H9 (cell line): ENCODE results near the gene ZNF407. TPM values are rescaled to one million over a fixed set of nuclear protein-coding genes. Genes with fewer than 3 reads are reported as not detected.

Source experiments
- DNase-seq: peaks from one replicate; pipeline ENCODE4 v3.0.0-alpha.2; 2017
- H2AFZ ChIP-seq: one replicate; pipeline ENCODE4 v1.6.1; 2013; ENCODE audit warnings: mild to moderate bottlenecking, low read length, control low read depth, moderate library complexity
- H2AK5ac ChIP-seq: 2 replicates; pipeline ENCODE4 v1.6.1; 2013; ENCODE audit warnings: low read length, control low read depth, mixed read lengths; ENCODE audit not compliant: insufficient read length
- H2BK120ac ChIP-seq: one replicate; pipeline ENCODE4 v1.6.1; 2013; ENCODE audit warnings: low read depth, mild to moderate bottlenecking, low read length, control low read depth, inconsistent platforms; ENCODE audit not compliant: poor library complexity, severe bottlenecking
- H2BK12ac ChIP-seq: 2 replicates; pipeline ENCODE4 v1.6.1; 2013; ENCODE audit warnings: low read length, control low read depth, mixed read lengths, low read depth; ENCODE audit not compliant: insufficient read length
- H2BK15ac ChIP-seq: 2 replicates; pipeline ENCODE4 v1.6.1; 2013; ENCODE audit warnings: low read depth, low read length, control low read depth
- H2BK20ac ChIP-seq: one replicate; pipeline ENCODE4 v1.6.1; 2013; ENCODE audit warnings: low read depth, mild to moderate bottlenecking, low read length, control low read depth, inconsistent platforms; ENCODE audit not compliant: poor library complexity, severe bottlenecking
- H2BK5ac ChIP-seq: 2 replicates; pipeline ENCODE4 v1.6.1; 2013; ENCODE audit warnings: low read length, control low read depth, mixed read lengths; ENCODE audit not compliant: insufficient read length
- H3K14ac ChIP-seq: 2 replicates; pipeline ENCODE4 v1.6.1; 2013; ENCODE audit warnings: low read length, control low read depth; ENCODE audit not compliant: insufficient read depth
- H3K18ac ChIP-seq: 2 replicates; pipeline ENCODE4 v1.6.1; 2013; ENCODE audit warnings: low read depth, mild to moderate bottlenecking, mixed read lengths, low read length, control low read depth; ENCODE audit not compliant: insufficient read length
- H3K23ac ChIP-seq: 2 replicates; pipeline ENCODE4 v1.6.1; 2013; ENCODE audit warnings: low read length, control low read depth, mixed read lengths, low read depth; ENCODE audit not compliant: insufficient read length
- H3K23me2 ChIP-seq: 2 replicates; pipeline ENCODE4 v1.6.1; 2013; ENCODE audit warnings: low read depth, mild to moderate bottlenecking, mixed read lengths, low read length, control low read depth; ENCODE audit not compliant: insufficient read length, poor library complexity, severe bottlenecking
- H3K27ac ChIP-seq: 2 replicates; pipeline ENCODE4 v1.5.1; 2013; ENCODE audit warnings: low read length, control low read depth, mixed read lengths, low read depth; ENCODE audit not compliant: insufficient read length
- H3K27me3 ChIP-seq: 2 replicates; pipeline ENCODE4 v1.6.1; 2013; ENCODE audit warnings: low read length, control low read depth, inconsistent platforms; ENCODE audit not compliant: insufficient read depth
- H3K4ac ChIP-seq: 2 replicates; pipeline ENCODE4 v1.6.1; 2013; ENCODE audit warnings: low read depth, mild to moderate bottlenecking, control low read depth, inconsistent platforms, low read length, moderate library complexity
- H3K4me1 ChIP-seq: 2 replicates; pipeline ENCODE4 v1.6.1; 2013; ENCODE audit warnings: low read length, control low read depth, inconsistent platforms; ENCODE audit not compliant: insufficient read depth
- H3K4me2 ChIP-seq: 2 replicates; pipeline ENCODE4 v1.6.1; 2013; ENCODE audit warnings: low read length, control low read depth, mixed read lengths; ENCODE audit not compliant: insufficient read length, insufficient read depth
- H3K56ac ChIP-seq: 2 replicates; pipeline ENCODE4 v1.6.1; 2013; ENCODE audit warnings: low read depth, mild to moderate bottlenecking, mixed read lengths, low read length, control low read depth; ENCODE audit not compliant: insufficient read length
- H3K79me1 ChIP-seq: 2 replicates; pipeline ENCODE4 v1.6.1; 2013; ENCODE audit warnings: low read depth, mild to moderate bottlenecking, moderate library complexity, low read length, control low read depth, inconsistent platforms; ENCODE audit not compliant: insufficient read depth, poor library complexity, severe bottlenecking
- H3K79me2 ChIP-seq: 2 replicates; pipeline ENCODE4 v1.6.1; 2013; ENCODE audit warnings: low read length, control low read depth, inconsistent platforms; ENCODE audit not compliant: insufficient read depth
- H3K9ac ChIP-seq: 2 replicates; pipeline ENCODE4 v1.6.1; 2013; ENCODE audit warnings: low read length, control low read depth, mixed read lengths; ENCODE audit not compliant: insufficient read length; ENCODE audit errors: extremely low read depth
- H3K9me3 ChIP-seq: one replicate; pipeline ENCODE4 v1.6.1; 2013; ENCODE audit warnings: low read depth, low read length, inconsistent platforms; ENCODE audit not compliant: control insufficient read depth
- H3T11ph ChIP-seq: one replicate; pipeline ENCODE4 v1.6.1; 2013; ENCODE audit warnings: mild to moderate bottlenecking, low read length, control low read depth, inconsistent platforms
- H4K20me1 ChIP-seq: one replicate; pipeline ENCODE4 v1.6.1; 2013; ENCODE audit not compliant: control insufficient read depth, insufficient read length, insufficient read depth
- H4K5ac ChIP-seq: 2 replicates; pipeline ENCODE4 v1.6.1; 2013; ENCODE audit warnings: low read depth, mild to moderate bottlenecking, mixed read lengths, low read length, control low read depth; ENCODE audit not compliant: insufficient read length
- H4K8ac ChIP-seq: replicated peaks from 2 replicates; pipeline ENCODE4 v1.6.1; 2013; ENCODE audit warnings: low read length, control low read depth, mixed read lengths, low read depth; ENCODE audit not compliant: insufficient read length
- H4K91ac ChIP-seq: 2 replicates; pipeline ENCODE4 v1.6.1; 2013; ENCODE audit warnings: low read depth, mild to moderate bottlenecking, moderate library complexity, mixed read lengths, low read length, control low read depth; ENCODE audit not compliant: insufficient read length
- H3K27ac Mint-ChIP-seq, 3 experiments: 2 replicates in 2 of 3; 3 replicates in 1 of 3; pipeline ENCODE4 v1.8.0; 2020 to 2021; ENCODE audit warnings: mixed read lengths in 3 of 3, mild to moderate bottlenecking in 1 of 3, moderate library complexity in 1 of 3
- H3K27me3 Mint-ChIP-seq: 2 replicates; pipeline ENCODE4 v1.8.0; 2021; ENCODE audit warnings: low read depth, mild to moderate bottlenecking, moderate library complexity, mixed read lengths
- H3K36me3 Mint-ChIP-seq, 3 experiments: 2 replicates in 2 of 3; 3 replicates in 1 of 3; pipeline ENCODE4 v1.8.0; 2020 to 2021; ENCODE audit warnings: low read depth in 3 of 3, mixed read lengths in 3 of 3; ENCODE audit not compliant: insufficient read depth in 1 of 3
- H3K4me1 Mint-ChIP-seq, 2 experiments: 2 replicates each; pipeline ENCODE4 v1.8.0; 2020; ENCODE audit warnings: mixed read lengths in 2 of 2
- H3K4me3 Mint-ChIP-seq, 2 experiments: 2 replicates in 1 of 2; 3 replicates in 1 of 2; pipeline ENCODE4 v1.8.0; 2020 to 2021; ENCODE audit warnings: mild to moderate bottlenecking in 2 of 2, mixed read lengths in 2 of 2, moderate library complexity in 1 of 2
- H3K9me3 Mint-ChIP-seq, 2 experiments: 2 replicates in 1 of 2; 3 replicates in 1 of 2; pipeline ENCODE4 v1.8.0; 2020; ENCODE audit warnings: mild to moderate bottlenecking in 2 of 2, mixed read lengths in 2 of 2, moderate library complexity in 1 of 2
- WGBS: extraction: QIAGEN DNeasy Blood & Tissue Kit; methylation state at CpG from one replicate; pipeline ENCODE4 v1.1.7; 2013; ENCODE audit warnings: missing lambda C conversion rate, low lambda C conversion rate, mixed read lengths; ENCODE audit not compliant: insufficient read length; ENCODE audit errors: extremely low coverage; 5-methylcytosine and 5-hydroxymethylcytosine counted together
- total RNA-seq: library from RNA; stranded (reverse); gene quantifications from 2 replicates; pipeline ENCODE4 v1.2.1, GENCODE V29; 2021
- TF ChIP-seq, protein P1 (sequence below): fragments of 200-600 bp; sonication (generic); conservative IDR thresholded peaks from 3 replicates; pipeline ENCODE4 v1.8.0; 2021; ENCODE audit warnings: antibody characterized with exemption, mild to moderate bottlenecking

The ZNF407 gene
- total RNA-seq, 1 experiment from 2014 or later = 8.7 TPM

- Histone ChIP-seq H4K20me1 (no peaks in the 10 kb centered on the region), H2BK5ac (no peak overlapping the region), H3K9ac (no peak overlapping the region), H3K4me1 (peaks cover 2% of the 10 kb centered on the region; the same call in 1 of the 2 replicates), H3K56ac (no peak overlapping the region), H4K91ac (no peak overlapping the region), H3K9me3 (no peaks in the 10 kb centered on the region), H2BK20ac (no peak overlapping the region), H3T11ph (no peak overlapping the region), H3K79me2 (no peaks in the 10 kb centered on the region), H3K79me1 (no peaks in the 10 kb centered on the region), H3K23ac (no peak overlapping the region), H2AK5ac (no peak overlapping the region), H3K27me3 (no peaks in the 10 kb centered on the region), H4K5ac (no peak overlapping the region), H3K4ac (no peak overlapping the region), H3K23me2 (no peaks in the 10 kb centered on the region), H3K14ac (no peak overlapping the region), H3K4me2 (no peak overlapping the region), H2BK12ac (no peak overlapping the region), H2BK15ac (no peak overlapping the region), H2AFZ (no peak overlapping the region), H3K27ac (no peak overlapping the region), H4K8ac (no peak overlapping the region), H3K18ac (no peak overlapping the region), H2BK120ac (no peak overlapping the region)
- no peak for DNase-seq
- TF ChIP-seq, protein P1, sequence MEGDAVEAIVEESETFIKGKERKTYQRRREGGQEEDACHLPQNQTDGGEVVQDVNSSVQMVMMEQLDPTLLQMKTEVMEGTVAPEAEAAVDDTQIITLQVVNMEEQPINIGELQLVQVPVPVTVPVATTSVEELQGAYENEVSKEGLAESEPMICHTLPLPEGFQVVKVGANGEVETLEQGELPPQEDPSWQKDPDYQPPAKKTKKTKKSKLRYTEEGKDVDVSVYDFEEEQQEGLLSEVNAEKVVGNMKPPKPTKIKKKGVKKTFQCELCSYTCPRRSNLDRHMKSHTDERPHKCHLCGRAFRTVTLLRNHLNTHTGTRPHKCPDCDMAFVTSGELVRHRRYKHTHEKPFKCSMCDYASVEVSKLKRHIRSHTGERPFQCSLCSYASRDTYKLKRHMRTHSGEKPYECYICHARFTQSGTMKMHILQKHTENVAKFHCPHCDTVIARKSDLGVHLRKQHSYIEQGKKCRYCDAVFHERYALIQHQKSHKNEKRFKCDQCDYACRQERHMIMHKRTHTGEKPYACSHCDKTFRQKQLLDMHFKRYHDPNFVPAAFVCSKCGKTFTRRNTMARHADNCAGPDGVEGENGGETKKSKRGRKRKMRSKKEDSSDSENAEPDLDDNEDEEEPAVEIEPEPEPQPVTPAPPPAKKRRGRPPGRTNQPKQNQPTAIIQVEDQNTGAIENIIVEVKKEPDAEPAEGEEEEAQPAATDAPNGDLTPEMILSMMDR = no peak
- Mint-ChIP-seq H3K36me3 (no peaks in the 10 kb centered on the region), H3K4me1 (peaks cover 13 to 16% of the 10 kb centered on the region in 2 experiments), H3K27ac (no peak overlapping the region), H3K27me3 (peaks cover 9% of the 10 kb centered on the region), H3K9me3 (no peaks in the 10 kb centered on the region; a peak in 3 of 5 replicates), H3K4me3 (no peak overlapping the region)
- no CpG with 5 or more reads among the region's 2 CpGs for WGBS
These were observed 22.8 kb upstream of the ZNF407 start for GRCh38 chr18:74574916-74575315.
